HG03135 (cell line): ENCODE measurements around the gene SYT2.
"Not testable (repeated sequence)": the region's sequence is repeated elsewhere in the genome, so short reads cannot be mapped to it uniquely, and the experiment has no call there.

Experiments used
- ATAC-seq: cut with Tn5 transposase; IDR thresholded peaks from one replicate; pipeline ENCODE4 v1.9.1; 2021; ENCODE audit warnings: mild to moderate bottlenecking, moderate library complexity; ENCODE audit not compliant: unreplicated experiment

SYT2 gene

DNA sequence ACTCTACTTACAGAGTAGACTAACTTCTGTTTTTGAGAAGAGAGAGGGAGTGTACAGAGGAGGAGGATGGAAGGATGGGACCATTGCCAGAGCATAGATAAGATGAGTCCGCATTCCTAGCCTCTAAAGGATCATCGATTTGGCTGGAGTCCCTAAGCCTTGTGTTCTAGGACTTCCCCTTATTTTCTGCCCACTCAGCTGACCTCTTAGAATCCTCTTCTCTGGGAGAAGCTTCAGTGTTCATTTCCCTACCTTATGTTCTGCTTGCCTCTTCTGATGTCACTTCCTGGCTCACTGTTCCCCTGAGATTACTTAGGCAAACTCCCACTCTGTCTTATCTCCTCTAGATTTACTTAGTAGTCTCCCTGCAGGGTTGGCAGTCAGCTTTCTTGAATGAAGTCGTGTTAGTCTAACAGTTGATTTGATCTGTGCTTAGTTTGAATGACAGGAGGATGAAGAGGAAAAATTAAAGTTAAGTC, 156.7 kb downstream of the SYT2 start:
- no peak for ATAC-seq

DNA sequence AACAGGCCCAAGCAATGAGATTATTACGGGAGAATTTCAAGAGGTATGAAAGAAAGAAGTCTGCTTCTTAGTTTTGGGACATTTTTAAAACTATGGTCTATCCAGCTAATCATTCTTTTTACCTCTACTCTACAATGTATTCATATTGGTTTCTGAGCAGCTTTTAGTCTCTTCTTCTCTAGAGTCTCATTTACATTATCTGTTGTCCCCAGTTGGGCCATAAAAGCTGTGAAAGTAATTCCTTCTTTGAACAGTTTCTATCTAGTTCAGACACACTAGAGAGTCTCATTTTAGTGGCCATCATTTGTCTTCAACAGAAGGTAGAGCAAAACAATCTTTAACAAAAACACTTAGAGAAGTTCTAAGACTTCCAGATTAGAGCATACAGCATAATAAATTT, 157.2 kb downstream of the SYT2 start:
- not testable (repeated sequence) for ATAC-seq

GRCh38 chr1:202552615-202553014, 157.6 kb downstream of the SYT2 start:
- ATAC-seq = not testable (repeated sequence)

- ATAC-seq = no peak
Measured at GRCh38 chr1:202551683-202552082, 158.6 kb downstream of the SYT2 start.

DNA sequence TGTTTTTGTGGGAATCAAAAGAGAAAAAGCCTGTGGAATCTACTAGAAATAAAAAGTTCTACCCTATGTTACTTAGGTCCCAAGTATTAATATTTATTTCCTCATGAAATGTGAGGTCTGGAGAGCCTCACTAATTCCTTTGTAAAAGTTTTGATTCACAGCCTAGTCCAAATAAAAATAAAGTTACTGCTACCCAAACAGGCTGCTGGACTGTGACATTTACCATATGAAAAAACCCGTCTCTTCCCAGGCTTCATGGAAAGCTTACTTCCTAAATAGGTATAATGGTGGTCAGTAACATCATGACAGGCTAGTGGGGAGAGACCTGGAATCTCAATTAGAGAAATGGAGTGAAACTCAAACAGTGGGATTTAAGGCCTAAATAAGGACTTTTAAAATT, 160.2 kb downstream of the SYT2 start:
- not testable (repeated sequence) for ATAC-seq

DNA sequence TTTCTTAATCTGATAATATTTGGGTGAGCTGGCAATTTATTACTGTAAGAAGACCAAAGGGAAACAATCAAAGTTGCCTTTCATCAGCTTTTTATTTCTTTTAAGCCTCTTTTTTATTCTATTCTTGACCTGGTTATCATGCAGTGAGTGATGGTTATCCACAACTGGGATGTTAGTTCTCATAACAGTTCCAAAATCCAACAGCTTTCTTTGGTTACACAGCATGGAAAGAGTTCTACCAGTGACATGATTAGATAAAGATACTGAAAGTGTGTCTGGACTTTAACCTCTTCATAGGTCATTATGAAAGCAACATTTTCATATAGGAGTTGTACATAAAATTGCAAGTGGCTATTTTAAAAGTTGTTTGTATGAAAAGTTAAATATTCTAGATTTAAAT, 163.0 kb downstream of the SYT2 start:
- peak; percentile 41 for ATAC-seq

- peak; percentile 77 for ATAC-seq
Measured at GRCh38 chr1:202546796-202547195, 163.5 kb downstream of the SYT2 start.

GRCh38 chr1:202546377-202546776, 163.9 kb downstream of the SYT2 start:
- peak; percentile 14 for ATAC-seq

- not testable (repeated sequence) for ATAC-seq
Measured at GRCh38 chr1:202545647-202546303, 164.5 kb downstream of the SYT2 start.

GRCh38 chr1:202544766-202545449, 165.3 kb downstream of the SYT2 start:
- not testable (repeated sequence) for ATAC-seq

DNA sequence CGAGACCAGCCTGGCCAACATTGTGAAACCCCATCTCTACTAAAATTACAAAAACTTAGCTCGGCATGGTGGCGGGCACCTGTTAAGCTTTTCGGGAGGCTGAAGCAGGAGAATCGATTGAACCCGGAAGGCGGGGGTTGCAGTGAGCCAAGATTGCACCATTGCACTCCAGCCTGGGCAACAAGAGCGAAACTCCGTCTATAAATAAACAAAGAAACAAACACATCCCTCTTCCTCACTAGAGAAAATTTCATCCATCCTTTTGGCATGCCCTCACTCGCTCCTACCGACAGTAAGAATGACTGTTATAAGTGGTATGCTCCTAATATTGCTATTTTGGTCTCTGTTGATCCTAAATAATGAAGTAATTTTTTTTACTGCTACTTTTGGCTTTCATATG, 166.7 kb downstream of the SYT2 start:
- ATAC-seq = not testable (repeated sequence)

- ATAC-seq = not testable (repeated sequence)
Measured at GRCh38 chr1:202542415-202542814, 167.8 kb downstream of the SYT2 start.

- ATAC-seq = not testable (repeated sequence)
Measured at GRCh38 chr1:202540858-202541257, 169.4 kb downstream of the SYT2 start.
